Chondrocyte (in vitro differentiated cells): ENCODE measurements around the gene TEX36. TPM values are rescaled to one million over a fixed set of nuclear protein-coding genes. Genes with fewer than 3 reads are reported as not detected.
"Not testable (repeated sequence)": the region's sequence is repeated elsewhere in the genome, so short reads cannot be mapped to it uniquely, and the experiment has no call there.

Experiments
- DNase-seq: peaks from one replicate; pipeline ENCODE4 v3.0.0; 2021; ENCODE audit warnings: mixed read lengths, low spot score
- H3K27ac Mint-ChIP-seq: one replicate; pipeline ENCODE4 v1.8.0; 2021; ENCODE audit warnings: mild to moderate bottlenecking, moderate library complexity, mixed read lengths; ENCODE audit not compliant: unreplicated experiment
- H3K27me3 Mint-ChIP-seq: 2 replicates; pipeline ENCODE4 v1.8.0; 2021; ENCODE audit warnings: low read depth, mixed read lengths
- H3K36me3 Mint-ChIP-seq: 2 replicates; pipeline ENCODE4 v1.8.0; 2021; ENCODE audit warnings: low read depth, mixed read lengths
- H3K4me1 Mint-ChIP-seq: 2 replicates; pipeline ENCODE4 v1.8.0; 2021; ENCODE audit warnings: low read depth, mild to moderate bottlenecking, mixed read lengths
- H3K4me3 Mint-ChIP-seq: one replicate; pipeline ENCODE4 v1.8.0; 2021; ENCODE audit warnings: mild to moderate bottlenecking, moderate library complexity, mixed read lengths; ENCODE audit not compliant: unreplicated experiment
- H3K9me3 Mint-ChIP-seq: 2 replicates; pipeline ENCODE4 v1.8.0; 2021; ENCODE audit warnings: low read depth, mixed read lengths
- CTCF ChIP-seq: fragments of 200-600 bp; sonication (generic); IDR thresholded peaks from 2 replicates; pipeline ENCODE4 v1.5.0; 2021; ENCODE audit warnings: antibody characterized with exemption, mild to moderate bottlenecking, moderate library complexity
- total RNA-seq: library from RNA; stranded (reverse); gene quantifications from 3 replicates; pipeline ENCODE4 v1.2.1, GENCODE V29; 2021

Gene TEX36
- total RNA-seq, 1 donor from 2014 or later, result not detected

GRCh38 chr10:125720002-125720382 is 37.0 kb upstream of the TEX36 start:
- H3K27ac Mint-ChIP-seq, result peak overlapping the region; percentile 100
- no peak for DNase-seq
- TF ChIP-seq CTCF, result no peak
- peak overlapping the region; percentile 97 for H3K4me3 Mint-ChIP-seq
- H3K36me3 Mint-ChIP-seq, result peaks cover 16% of the 10 kb centered on the region
- no peaks in the 10 kb centered on the region for H3K27me3 Mint-ChIP-seq
- H3K9me3 Mint-ChIP-seq, result peaks cover 2% of the 10 kb centered on the region
- peaks cover 25% of the 10 kb centered on the region for H3K4me1 Mint-ChIP-seq

- peaks cover 10% of the 10 kb centered on the region for H3K36me3 Mint-ChIP-seq
- no peak for TF ChIP-seq CTCF
- H3K4me3 Mint-ChIP-seq, result peak within 1 kb of the TSS; percentile 97
- no peaks in the 10 kb centered on the region for H3K27me3 Mint-ChIP-seq
- peaks cover 2% of the 10 kb centered on the region for H3K9me3 Mint-ChIP-seq
- peak within 1 kb of the TSS; percentile 100 for H3K27ac Mint-ChIP-seq
- DNase-seq, result peak; percentile 99
- H3K4me1 Mint-ChIP-seq, result peaks cover 25% of the 10 kb centered on the region
These were observed 36.4 kb upstream of the TEX36 start, which contains the start of gene EDRF1 for GRCh38 chr10:125719173-125720001. Gene EDRF1, plus strand, starts transcription at chr10:125719709. Its CDS starts 99 bp downstream, at chr10:125719808.

GRCh38 chr10:125714728-125715127 is 31.8 kb upstream of the TEX36 start:
- not testable (repeated sequence) for DNase-seq, H3K27ac Mint-ChIP-seq, H3K4me3 Mint-ChIP-seq, H3K27me3 Mint-ChIP-seq, H3K36me3 Mint-ChIP-seq, H3K9me3 Mint-ChIP-seq, H3K4me1 Mint-ChIP-seq

GRCh38 chr10:125711110-125711750 is 28.3 kb upstream of the TEX36 start:
- Mint-ChIP-seq H3K9me3 (peaks cover 2% of the 10 kb centered on the region), H3K27me3 (no peaks in the 10 kb centered on the region), H3K4me1 (peaks cover 8% of the 10 kb centered on the region), H3K4me3 (no peak overlapping the region), H3K27ac (no peak overlapping the region), H3K36me3 (peaks cover 2% of the 10 kb centered on the region)
- no peak for TF ChIP-seq CTCF
- no peak for DNase-seq

- no peaks in the 10 kb centered on the region for H3K9me3 Mint-ChIP-seq
- H3K4me3 Mint-ChIP-seq, result no peak overlapping the region
- no peaks in the 10 kb centered on the region for H3K27me3 Mint-ChIP-seq
- H3K27ac Mint-ChIP-seq, result no peak overlapping the region
- H3K4me1 Mint-ChIP-seq, result peaks cover 8% of the 10 kb centered on the region
- DNase-seq, result no peak
- no peak for TF ChIP-seq CTCF
- no peaks in the 10 kb centered on the region for H3K36me3 Mint-ChIP-seq
These were observed 26.9 kb upstream of the TEX36 start for GRCh38 chr10:125709553-125710474.
